Lower leg skin (tissue), 4 donors: ENCODE measurements around the gene ADPGK. TPM values are rescaled to one million over a fixed set of nuclear protein-coding genes. Genes with fewer than 3 reads are reported as not detected.
"Not testable (repeated sequence)": the region's sequence is repeated elsewhere in the genome, so short reads cannot be mapped to it uniquely, and the experiment has no call there.

Source experiments
- DNase-seq, 2 donors: peaks; one replicate each; pipeline ENCODE4 v3.0.0-alpha.2; 2019; ENCODE audit warnings: low spot score in 2 of 2
- H3K4me3 ChIP-seq: fragments of 200-600 bp; sonication (generic); 2 replicates; pipeline ENCODE4 v1.5.1; 2017; ENCODE audit warnings: mild to moderate bottlenecking, low read depth; ENCODE audit not compliant: poor library complexity, severe bottlenecking
- CTCF ChIP-seq, 3 donors: fragments of 450-650 bp; IDR thresholded peaks; one replicate each; pipeline ENCODE4 v1.5.1; 2016; ENCODE audit warnings: antibody characterized with exemption in 3 of 3, mild to moderate bottlenecking in 3 of 3, moderate library complexity in 2 of 3
- POLR2A ChIP-seq, 2 donors: fragments of 450-650 bp; IDR thresholded peaks; one replicate each; pipeline ENCODE4 v1.6.1; 2016 to 2017; ENCODE audit warnings: antibody characterized with exemption in 2 of 2, mild to moderate bottlenecking in 1 of 2, moderate library complexity in 1 of 2
- WGBS, 2 donors: methylation state at CpG; one replicate each; pipeline ENCODE4 v1.1.5; 2018; 5-methylcytosine and 5-hydroxymethylcytosine counted together
- intact Hi-C: fragments of 100-400 bp; cut with DNase I; formaldehyde crosslinking; loops from one replicate; pipeline ENCODE4 v1.15.0; 2023; ENCODE audit warnings: low total_unique reads
- total RNA-seq, 4 donors: library from RNA; depleted of rRNA; stranded (reverse); fragments of >200 nt; gene quantifications; one replicate each; pipeline ENCODE4 v1.1.0, GENCODE V29; 2016

ADPGK gene
- total RNA-seq, 4 donors from 2014 or later, result 31.1 to 83.1 (median 43.1) TPM

GRCh38 chr15:72820278-72820677 lies 36.7 kb upstream of the ADPGK start:
- H3K4me3 ChIP-seq, result no peak overlapping the region
- WGBS, 2 donors, result 80 to 82% methylated on average over 4 of the region's 4 CpGs
- intact Hi-C loops, result no loop called here
- no peak for DNase-seq
- TF ChIP-seq CTCF (IDR thresholded peaks at IDR 0.05), result no peak
- no peak for TF ChIP-seq POLR2A (IDR thresholded peaks at IDR 0.05)

GRCh38 chr15:72818632-72819031 lies 35.1 kb upstream of the ADPGK start:
- intact Hi-C loops, result no loop called here
- DNase-seq, result peak in 1 of 2 donors; percentile 57
- no peak for TF ChIP-seq CTCF (IDR thresholded peaks at IDR 0.05)
- TF ChIP-seq POLR2A (IDR thresholded peaks at IDR 0.05), result no peak
- no peak overlapping the region for H3K4me3 ChIP-seq
- WGBS, 2 donors, result 92 to 93% methylated on average over 6 of the region's 6 CpGs

- WGBS, 2 donors, result 80 to 85% methylated on average over 8 of the region's 8 CpGs
- intact Hi-C loops, result no loop called here
- H3K4me3 ChIP-seq, result no peak overlapping the region
- TF ChIP-seq POLR2A (IDR thresholded peaks at IDR 0.05) (no peak), CTCF (IDR thresholded peaks at IDR 0.05) (no peak)
- DNase-seq, result peak in 1 of 2 donors; percentile 56
These were observed 29.9 kb upstream of the ADPGK start for GRCh38 chr15:72813345-72814004.

GRCh38 chr15:72809329-72809728 lies 25.8 kb upstream of the ADPGK start:
- intact Hi-C loops, result no loop called here
- TF ChIP-seq CTCF (IDR thresholded peaks at IDR 0.05) (no peak), POLR2A (IDR thresholded peaks at IDR 0.05) (no peak)
- 39 to 43% methylated on average over 4 of the region's 4 CpGs for WGBS, 2 donors
- DNase-seq, result peak in 1 of 2 donors; percentile 29
- no peak overlapping the region for H3K4me3 ChIP-seq

DNA sequence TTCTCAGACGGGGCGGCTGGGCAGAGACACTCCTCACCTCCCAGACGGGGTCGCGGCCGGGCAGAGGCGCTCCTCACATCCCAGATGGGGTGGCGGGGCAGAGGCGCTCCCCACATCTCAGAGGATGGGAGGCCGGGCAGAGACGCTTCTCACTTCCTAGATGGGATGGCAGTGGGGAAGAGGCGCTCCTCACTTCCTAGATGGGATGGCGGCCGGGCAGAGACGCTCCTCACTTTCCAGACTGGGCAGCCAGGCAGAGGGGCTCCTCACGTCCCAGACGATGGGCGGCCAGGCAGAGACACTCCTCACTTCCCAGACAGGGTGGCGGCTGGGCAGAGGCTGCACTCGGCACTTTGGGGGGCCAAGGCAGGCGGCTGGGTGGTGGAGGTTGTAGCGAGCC lies 23.8 kb upstream of the ADPGK start:
- peak in 1 of 2 donors; percentile 31 for DNase-seq
- H3K4me3 ChIP-seq, intact Hi-C loops: not testable (repeated sequence)
- 89 to 91% methylated on average over 18 to 19 of the region's 22 CpGs for WGBS, 2 donors

DNA sequence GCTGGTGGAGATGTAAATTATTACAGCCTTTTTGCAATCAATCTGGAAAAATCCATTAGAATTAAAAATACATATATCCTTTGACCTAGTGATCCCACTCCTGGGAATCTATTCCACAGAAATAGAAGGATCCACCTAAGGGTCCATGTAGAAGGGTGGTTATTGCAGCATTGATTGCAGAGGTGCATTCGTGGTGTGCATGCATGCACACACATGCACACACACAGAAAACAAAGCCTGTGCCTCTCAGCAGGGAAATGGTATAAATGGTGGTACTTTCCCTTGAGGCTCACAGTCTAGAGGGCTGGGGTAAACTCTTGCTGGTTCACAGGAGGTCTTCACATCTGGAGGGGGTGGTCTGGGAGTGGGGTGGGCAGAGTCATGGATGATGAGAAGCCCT lies 19.4 kb upstream of the ADPGK start:
- intact Hi-C loops, result no loop called here
- DNase-seq, result peak in 1 of 2 donors; percentile 37

More for the DNA sequence above, 19.4 kb upstream of the ADPGK start:
- 29 to 30% methylated on average over 1 of the region's 1 CpG for WGBS, 2 donors
- no peak for TF ChIP-seq CTCF (IDR thresholded peaks at IDR 0.05)
- no peak for TF ChIP-seq POLR2A (IDR thresholded peaks at IDR 0.05)
- no peak overlapping the region for H3K4me3 ChIP-seq
